ENCODE measurements around the gene BRPF3.

The BRPF3 gene

DNA sequence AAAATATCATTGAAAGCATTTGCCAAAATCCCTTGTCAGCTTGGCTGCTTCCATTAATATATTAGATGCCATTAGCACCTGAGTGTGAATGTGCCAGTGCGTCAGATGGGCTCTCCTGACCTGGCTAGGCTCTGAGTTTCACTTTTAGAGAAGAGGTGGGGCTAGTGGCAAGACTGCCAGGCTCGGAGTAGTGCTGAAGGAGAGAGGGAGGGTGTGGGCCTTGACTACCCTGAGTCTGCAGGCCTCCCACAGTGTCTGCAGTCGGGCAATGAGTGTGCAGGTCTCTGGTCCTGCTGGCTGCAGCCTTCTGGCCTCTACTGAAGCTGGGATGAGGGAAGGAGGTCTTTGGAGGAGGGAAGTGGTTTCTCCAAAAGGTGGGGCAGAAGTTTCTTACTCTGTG lies 38.8 kb downstream of the BRPF3 start:
- no peak for DNase-seq

DNA sequence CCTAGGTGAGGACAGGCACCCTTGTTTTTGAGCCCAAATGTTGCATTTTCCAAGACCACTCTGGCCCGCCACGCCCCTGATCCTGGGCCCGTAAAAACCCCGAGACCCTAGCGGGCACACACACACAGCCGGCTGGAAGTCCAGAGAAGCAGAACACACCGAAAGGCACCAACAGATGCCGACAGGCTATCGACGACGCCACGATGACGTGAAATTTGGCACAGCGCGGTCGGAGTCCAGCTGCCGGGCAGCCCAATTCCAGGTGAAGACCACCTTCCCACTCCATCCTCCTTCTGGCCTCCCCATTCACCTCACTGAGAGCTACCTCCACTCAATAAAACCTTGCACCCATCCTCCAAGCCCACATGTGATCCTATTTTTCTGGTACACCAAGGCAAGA lies 39.3 kb downstream of the BRPF3 start:
- DNase-seq, result no peak

DNA sequence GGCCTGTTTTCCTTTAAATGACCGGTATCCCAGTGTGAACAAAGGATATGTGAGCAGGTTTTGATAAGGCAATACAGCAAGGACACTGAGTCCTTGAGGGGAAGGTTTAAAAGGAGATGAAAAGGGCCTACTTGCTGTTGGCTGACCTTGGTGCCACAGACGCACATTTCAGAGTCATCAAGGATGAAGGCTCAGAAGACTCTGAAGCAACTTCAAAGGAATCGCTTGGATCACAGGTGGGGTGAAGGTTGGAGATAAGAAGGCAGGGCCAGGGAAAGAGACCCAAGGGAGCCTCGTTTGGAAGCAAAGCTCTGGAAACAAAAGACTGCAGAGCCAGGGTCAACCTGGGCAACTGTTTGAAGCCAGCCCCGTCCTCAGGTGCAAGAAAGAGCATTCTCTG lies 43.2 kb downstream of the BRPF3 start:
- no peak for DNase-seq

GRCh38 chr6:36241728-36242127 lies 45.2 kb downstream of the BRPF3 start:
- no peak for DNase-seq

DNA sequence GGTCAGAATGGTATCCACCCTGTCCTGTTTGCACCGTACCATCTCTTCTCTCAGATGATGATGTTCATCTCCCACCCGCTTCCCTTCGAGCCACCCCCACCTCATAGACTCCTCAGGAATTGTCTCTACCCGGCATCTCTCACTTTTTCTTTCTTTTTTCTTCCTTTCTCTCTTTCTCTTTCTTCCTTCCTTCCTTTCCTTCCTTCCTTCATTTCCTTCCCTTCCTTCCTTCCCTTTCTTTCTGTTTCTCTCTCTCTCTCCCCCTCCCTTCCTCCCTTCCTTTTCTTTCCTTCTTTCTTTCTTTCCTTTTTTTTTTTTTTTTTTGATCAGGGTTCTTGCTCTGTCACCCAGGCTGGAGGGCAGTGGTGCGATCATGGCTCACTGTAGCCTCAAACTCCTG lies 45.6 kb downstream of the BRPF3 start:
- no peak for DNase-seq

DNA sequence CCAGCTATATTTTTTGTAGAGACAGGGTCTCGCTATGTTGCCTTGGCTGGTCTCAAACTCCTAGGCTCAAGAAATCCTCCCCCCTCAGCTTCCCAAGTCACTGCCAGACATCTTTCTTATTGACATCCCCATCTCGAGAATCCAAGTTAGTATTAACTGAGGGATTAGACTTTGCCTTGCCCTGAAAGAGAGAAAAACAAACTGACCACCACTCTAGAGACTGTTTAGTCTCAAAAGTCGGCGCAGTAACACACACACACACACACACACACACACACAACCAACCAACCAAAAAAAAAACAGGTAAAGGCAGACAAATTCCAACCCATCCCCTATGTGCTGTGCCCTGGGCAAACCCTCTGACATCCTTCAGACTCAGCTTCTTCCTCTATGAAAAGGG lies 46.1 kb downstream of the BRPF3 start:
- DNase-seq, result no peak

DNA sequence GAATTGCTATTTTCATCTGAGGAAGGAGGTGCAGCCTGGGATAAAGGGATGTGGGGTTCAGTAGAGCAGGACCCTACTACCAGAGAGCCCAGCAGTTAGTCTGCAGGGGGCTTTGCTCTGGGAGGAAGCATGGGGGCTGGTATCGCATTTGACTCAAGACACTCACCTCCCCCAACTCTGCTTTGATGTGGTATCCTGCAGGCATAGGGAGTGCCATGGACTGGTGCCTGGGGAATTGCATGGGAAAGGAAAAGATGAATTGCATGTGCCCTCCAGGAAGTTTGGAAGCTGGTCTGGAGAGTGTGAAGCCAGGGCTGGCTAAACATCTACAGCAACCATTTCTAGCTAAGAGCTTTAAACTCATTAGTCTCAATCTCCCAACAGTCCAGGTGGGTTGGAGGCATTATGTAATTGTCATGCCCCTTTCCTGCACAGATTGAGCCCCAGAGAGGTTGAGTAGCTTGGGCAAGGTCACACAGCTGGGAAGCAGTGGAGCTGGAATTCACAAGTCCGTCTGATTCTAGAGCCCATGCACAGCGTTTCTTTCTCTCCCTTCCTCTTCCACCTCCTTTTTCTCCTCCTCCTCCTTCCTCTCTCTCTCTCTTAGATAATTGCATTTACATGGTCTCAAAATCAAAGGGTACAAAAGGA lies 47.1 kb downstream of the BRPF3 start:
- no peak for DNase-seq

DNA sequence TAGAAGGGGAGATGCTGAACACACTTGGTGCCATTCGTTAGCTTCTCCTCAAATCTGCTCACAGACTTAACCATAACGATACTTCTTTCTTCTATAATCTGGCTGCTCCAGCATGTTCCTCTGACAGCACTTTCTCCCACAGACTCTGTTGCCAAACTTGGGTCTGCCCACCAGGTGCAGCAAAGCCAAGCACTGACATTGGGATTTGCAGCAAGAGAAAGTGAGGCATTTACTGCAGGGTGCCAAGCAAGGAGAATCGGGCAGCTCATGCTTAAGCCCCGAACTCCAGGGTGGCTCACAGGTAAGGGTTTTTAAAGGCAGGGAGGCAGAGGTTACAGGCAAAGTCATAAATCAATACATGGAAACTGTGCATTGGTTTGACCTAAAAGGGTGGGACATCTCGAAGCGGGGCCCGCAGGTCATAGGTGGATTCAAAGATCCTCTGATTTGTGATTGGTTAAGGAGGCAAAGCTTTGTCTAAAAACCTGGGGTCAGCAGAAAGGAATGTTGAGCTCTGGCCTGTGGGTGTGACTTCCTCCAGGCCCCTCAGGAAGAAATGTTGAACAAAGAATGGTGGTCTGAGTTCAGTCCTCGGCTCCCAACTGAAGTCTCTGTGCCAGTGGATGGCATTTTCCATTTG lies 48.2 kb downstream of the BRPF3 start:
- DNase-seq, result no peak

DNA sequence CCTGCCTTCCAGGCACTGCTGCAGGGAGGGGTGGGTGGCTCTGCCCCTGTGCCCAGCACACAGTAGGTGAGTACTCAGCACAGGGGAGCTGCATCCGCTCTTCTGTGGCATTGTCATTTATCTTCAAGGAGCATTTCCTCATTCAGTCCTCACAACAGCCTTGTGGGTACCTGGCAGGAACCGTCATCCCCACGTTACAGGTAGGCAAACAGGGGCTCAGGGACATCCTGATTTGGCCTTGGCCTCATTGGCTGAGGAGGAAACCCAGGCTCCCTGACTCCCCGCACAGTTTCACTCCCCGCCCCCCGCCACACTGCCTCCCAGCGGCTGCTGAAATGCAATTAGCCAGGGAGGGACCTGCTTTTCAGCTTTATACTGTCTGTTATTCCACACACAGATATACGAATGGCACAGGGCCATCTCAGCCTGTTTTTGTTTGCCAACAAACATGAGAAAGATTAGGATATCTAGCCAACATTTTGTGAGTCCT lies 49.1 kb downstream of the BRPF3 start:
- no peak for DNase-seq

DNA sequence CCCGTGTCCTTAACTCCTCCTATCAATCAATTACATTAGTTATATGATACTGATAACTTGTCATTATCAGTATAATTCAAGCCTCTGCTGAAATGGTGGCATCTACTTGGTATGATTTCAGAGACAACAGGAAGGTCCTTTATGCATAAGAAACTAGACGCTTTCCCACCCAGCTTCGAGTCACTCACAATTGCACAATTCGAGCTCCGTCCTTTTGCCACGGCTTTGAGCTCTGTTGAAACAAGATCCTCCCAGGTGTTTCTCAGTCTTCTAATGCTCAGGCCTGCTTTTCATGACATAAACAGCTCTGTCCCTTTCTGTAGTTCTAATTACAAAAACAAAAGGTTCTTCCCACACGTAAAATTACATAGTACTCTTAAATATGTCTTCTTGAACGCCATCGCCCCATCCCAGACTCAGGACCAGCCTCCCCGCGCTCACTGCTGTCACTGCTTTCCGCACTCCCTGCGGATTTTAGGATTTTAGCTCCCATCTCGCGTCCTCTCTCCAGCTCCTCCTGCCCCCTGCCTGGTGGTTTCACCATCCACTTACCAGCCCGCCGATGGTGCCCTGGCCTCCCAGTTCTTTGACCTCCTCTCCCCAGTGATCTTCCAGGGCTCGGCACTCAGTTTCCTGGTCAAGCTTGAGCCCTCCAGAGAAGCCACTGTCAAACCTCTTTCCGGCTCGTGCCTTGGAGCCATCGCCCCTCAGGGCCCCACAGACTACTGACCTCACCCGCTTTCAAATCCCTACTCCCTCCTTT lies 50.1 kb downstream of the BRPF3 start:
- no peak for DNase-seq

GRCh38 chr6:36247693-36248092 lies 51.1 kb downstream of the BRPF3 start:
- DNase-seq, result no peak

- no peak for DNase-seq
Measured at GRCh38 chr6:36248980-36249379, 52.4 kb downstream of the BRPF3 start.

- no peak for DNase-seq
Measured at GRCh38 chr6:36249536-36249935, 53.0 kb downstream of the BRPF3 start.

DNA sequence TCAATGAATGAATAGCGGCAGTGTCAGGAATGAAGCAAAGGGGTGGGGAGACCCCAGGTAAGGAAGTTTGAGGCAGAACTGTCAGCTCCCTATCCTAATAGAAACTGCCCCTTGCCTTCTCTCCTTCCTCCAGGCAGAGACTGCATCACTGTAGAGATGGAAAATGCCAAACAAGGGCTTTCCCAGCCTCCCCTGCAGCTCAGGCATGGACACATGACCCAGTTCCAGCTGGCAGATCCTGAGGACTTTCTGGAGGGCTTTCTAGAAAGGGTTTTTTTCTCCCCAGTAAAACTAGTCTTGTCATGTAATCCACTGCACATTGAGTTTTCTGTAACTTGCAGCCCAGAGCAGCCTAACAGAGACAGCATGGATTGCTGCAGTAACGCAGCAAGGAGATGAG lies 55.5 kb downstream of the BRPF3 start:
- DNase-seq, result no peak

DNA sequence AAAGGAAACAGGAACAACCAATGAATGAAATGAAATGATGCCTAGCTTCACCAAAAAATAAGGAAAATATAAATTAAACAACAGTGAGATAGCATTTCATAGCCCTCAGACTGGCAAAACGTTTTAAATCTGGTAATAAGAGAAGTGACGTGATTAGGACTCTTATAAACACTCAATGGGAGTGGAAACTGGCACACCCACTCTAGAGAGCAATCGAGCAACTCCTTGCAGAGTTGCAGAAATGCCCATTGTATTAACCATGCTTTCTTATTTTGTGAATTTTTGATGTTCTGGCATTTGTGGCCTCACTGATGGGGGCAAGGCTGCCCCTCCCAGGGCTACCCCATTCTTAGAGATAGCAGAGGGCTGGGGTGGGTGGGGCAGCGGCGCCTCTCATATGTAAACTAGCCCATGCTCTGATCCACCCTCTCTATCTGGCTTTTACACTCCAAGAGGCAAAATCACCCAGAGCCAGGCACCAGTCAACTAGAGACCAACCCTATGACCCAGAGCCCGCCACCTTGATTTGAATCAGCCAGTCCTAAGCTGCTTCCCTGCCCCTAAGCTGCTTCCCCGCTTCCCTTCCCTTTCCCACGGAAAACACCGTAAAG lies 67.0 kb downstream of the BRPF3 start:
- no peak for DNase-seq

GRCh38 chr6:36265744-36266143 lies 69.2 kb downstream of the BRPF3 start:
- DNase-seq, result no peak

DNA sequence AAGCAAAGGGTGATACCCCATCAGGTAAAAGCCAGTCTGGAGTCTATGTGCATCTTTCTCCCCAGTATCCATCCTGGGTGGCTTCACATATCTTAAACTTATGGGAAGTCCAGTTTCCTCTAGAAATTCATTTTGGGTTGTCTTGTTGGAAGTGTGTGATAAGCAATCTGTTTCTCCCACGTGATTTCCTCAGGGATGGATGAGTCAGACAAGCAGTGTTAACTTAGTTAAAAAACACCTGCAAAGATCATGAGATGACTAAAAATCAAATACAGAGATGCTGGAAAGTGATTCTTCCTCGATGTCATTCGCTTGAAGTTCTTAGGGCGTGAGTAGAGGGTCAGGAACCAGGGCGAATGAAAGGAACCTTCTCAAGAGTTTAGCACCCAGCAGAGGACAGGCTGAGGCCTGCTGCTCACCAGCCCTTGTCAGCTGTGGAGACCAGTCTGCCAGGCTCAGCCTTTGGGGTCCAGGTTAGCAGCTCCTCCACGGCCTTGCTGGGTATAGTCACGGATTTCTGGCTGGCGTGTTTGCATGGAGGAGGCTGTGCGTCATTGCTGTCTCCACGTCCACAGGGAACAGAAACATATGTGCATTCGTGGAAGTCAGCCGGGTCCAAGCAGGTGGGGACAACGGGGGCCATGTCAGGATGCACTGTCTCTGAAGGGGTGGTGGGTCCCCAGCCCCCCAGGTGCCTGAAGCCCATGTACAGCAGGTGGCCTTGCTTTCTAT lies 70.5 kb downstream of the BRPF3 start:
- DNase-seq, result no peak

GRCh38 chr6:36267731-36268477 lies 71.4 kb downstream of the BRPF3 start:
- no peak for DNase-seq

- DNase-seq, result no peak
Measured at GRCh38 chr6:36268478-36269275, 72.1 kb downstream of the BRPF3 start.

DNA sequence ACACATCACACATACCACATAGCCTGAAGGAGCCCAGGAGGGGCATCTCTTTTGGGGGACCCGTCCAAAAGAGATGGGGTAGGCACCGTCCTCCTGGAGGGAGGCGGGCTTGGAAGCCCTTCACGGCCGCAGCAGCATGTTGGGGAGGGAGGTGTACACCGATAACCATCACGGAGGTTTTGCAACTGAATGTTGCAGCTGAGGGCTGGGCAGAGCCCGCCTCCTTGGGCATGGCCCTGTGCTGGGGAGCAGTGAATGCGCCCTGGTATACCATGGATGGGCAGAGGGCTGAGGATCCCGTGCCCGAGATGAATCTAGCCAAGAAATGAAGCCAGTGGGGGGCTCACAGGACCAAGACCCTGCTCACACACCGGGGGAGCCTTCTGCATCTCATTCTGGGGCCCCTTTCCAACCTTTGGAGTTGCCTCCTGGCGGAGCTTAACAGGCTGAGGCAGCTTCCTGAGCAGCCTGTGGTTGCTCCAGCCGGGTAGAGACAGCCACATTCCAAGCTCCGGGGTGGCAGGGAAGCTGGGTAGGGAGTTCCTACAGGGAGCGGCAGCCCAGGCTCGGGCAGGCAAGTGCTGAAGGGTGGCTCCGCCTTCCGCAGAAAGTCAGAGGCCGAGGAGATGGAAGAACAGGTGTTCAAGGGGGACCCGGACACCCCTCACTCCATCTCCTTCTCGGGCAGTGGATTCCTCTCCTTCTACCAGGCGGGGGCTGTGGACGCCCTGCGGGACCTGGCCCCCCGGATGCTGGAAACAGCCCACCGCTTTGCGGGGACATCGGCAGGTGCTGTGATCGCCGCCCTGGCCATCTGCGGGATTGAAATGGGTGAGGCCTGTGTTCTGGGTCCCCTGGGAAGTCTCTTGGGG lies 73.5 kb downstream of the BRPF3 start, which contains the start of gene PNPLA1:
PNPLA1 (plus strand) TSS at position 227 of the 872 bp plus-strand sequence; CDS start at position 627, 400 bp downstream.
- no peak for DNase-seq
